HG03196 (cell line): ENCODE measurements around the gene PSD2.

Experiments used
- ATAC-seq: cut with Tn5 transposase; IDR thresholded peaks from one replicate; pipeline ENCODE4 v1.9.1; 2021; ENCODE audit not compliant: unreplicated experiment

PSD2 gene

DNA sequence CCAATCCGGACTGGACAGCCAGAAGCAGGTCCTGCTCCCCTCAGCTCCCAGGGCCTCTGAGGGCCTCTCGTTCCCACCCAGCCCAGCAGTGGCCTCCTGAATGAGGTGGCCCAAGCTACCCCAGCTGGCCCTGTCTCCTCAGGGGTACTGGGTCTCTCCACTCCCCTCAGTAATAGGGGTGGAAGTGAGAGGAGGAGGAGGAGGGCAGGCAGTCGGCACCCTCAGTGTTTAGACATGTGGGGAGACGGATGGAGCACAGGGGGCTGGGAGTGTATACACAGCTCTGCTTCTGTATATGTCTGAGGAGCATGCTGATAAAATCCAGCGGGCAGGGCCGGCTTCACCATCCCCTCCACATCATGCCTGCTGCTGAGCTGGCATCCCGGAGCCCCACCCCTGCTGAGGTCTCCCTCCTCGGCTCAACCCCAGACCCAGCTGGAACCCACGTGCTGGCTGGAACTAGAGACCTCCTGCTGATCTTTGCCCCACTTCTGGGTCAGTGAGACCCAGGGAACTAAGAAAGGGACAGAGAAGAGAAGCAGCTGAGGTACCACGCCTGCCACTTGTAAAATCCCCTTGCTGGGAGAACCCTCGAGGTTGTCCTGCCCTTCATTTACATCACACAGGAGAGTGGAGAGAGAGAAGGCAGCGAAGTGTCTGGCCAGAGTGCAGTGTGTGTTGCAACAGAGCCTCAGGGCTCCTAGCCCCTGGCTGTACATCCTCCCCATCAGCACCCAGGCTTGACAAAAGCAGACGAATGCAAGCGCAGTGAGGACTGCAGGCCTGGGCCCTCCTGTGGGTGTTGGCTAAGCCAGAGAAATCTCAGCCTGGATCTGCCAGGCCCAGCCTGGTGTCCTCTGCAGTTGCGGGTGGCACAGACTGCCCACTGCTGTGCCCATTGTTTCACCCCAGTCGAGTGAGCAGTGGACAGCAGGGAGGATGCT, 77.5 kb downstream of the PSD2 start:
- no peak for ATAC-seq

DNA sequence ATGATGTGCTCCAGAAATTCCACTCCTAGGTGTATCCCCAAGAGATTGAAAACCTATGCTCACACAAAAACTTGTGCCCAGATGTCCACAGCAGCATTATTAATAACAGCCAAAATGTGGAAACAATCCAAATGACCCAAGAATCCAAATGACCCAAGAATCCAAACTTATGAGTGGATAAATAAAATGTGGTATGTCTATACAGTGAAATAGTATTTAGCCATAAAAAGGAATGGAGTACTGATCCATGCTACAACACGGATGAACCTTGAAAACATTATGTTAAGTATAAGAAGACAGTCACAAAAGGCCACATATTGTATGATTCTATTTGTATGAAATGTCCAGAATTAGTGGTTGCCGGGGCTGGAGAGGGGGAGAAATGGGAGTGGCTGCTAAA, 80.3 kb downstream of the PSD2 start:
- no peak for ATAC-seq

DNA sequence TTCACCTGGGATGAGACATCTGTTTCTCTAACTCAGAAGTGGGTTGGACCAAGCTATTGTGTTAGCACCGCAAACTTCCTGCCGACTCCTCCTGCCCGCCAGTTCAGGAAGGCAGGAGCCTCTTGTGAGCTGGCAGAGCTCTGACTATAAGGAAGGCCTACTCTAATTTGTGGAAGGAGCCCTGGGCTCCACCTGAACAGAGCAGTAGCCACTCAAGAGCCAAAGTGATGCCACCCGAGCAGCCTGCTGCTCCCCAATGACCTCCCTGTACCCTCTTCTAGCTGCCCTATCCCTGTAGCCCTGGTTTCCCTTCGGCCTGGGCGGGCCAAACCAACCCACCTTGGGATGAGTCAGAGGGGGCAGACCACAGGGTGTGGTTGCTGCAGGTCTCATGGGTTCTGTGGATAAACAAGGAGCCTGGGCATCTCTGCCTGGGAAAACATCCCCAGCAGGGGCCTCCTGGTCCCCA, 81.6 kb downstream of the PSD2 start:
- ATAC-seq = no peak

DNA sequence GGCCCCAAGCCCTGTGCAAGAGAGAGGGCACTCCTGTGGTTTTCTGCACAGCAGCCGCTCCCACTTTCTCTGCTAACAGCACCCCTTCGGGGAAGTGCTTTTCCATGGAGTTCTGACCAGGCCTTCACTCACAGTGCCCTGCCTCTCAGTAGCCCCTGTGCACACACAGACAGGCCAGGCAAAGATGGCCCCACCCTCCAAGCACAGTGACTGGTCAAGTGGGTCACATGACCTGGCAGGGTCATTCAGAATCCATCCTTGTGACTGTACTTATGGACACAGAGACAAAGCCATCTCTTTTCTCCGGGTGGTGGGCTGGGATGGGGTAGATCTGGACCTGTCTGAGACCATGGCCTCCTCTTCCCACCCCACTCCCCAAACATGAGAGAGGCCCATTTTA, 82.5 kb downstream of the PSD2 start:
- ATAC-seq = no peak

DNA sequence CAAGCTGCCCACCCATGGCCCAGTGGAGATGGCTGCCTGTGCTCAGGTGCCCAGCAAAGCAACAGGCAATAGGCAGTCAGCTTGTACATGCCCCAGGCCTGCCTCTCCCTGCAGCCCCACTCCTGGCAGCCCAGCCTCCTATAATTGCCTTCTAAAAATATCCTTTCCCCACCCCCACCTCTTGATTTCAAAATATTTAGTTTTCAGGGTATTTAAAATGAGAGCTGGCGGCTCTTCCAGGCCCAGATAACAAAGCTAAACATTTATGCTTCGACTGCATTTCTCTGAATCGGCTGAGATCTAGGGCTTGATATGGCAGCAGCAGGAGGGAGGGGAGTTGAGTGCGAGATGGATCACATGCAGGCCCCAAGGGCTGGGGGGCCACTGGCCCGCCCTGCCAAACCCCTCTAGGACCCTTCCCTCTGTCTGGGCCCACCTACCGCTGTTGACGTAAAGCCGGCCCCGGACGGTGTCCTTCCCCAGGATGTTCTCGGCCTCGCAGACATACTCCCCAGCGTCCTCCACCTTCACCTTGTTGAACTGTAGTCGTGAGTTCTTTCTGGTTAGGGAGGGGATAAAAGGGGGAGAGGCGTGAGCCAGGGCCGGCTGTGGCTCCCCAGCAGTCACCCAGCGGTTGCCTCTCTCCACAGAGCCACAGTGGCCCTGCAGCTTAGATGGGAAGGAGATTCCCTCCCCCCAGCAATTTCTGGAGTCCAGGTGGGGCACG, 85.0 kb downstream of the PSD2 start:
- ATAC-seq = no peak

DNA sequence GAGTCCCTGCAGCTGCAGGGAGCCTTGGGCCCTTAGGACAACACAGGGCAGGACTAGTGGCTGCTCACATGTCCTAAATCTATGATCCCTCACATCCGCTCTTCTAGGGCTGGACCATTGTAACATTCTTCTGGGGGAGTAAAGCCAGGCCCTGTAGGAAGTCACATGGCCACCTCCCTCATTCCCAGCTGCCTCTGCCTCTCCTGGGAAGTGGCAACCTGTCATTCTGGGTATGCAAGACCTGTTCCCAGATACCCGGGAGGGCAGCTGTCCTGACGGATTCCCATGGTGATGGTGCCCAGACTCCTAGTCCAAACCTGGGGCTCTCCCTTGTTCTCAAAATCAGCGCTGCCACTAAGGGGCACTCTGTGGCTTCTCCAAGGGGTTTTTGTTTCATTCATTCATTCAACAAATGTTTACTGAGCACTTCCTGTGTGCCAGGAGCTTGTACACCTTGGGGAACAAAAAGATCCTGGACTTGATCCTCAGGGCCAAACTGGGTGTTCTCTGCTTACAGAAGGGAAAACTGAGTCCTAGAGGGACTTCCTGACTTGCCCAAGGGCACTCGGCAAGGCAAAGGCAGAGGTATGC, 85.6 kb downstream of the PSD2 start:
- no peak for ATAC-seq

DNA sequence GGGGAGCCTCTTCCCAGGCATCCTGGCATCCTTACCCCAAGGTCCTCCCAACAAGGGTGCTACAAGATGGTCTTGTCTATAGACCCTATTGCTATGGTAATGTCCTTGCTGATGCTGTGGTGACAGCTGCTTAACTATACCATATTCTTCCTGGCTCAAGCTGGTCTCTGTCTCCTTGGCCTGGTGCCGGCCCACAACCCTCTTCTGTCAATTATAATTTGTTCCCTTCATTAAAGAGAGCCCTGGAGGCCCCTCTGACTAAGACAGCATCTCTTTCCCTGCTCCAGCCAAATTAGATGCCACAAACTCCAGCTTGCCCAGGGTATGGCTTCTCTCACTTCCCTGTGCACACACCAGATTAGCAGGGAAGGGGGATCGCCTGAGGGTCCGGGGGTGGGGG, 86.7 kb downstream of the PSD2 start:
- no peak for ATAC-seq

DNA sequence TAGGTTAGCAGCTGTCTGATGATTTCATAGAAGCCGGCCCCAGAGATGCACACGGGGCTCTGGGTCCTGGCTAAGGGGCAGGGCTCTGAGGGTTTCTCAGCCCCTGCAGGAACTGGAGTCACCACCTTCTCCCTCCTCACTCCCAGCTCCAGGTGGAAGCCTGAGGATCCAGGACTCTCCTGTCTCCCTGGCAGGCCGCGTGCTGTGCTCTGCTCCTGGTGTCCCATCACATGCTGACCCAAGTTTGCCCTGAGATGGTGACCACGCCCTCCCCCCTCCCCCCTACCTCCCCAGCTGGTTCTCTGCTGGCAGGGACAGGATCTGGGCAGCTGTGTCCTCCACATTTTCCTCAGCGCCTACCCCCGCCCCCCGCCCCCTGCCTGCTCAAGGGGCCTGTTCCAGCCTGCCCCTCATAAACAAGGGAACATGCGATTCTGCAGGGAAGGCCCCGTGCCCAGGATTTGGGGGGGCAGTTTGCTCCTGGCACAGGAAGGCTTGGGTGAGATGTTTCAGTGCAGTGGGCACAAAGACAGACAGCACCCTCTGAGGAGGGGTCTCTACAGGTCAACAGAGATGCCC, 87.4 kb downstream of the PSD2 start:
- no peak for ATAC-seq

DNA sequence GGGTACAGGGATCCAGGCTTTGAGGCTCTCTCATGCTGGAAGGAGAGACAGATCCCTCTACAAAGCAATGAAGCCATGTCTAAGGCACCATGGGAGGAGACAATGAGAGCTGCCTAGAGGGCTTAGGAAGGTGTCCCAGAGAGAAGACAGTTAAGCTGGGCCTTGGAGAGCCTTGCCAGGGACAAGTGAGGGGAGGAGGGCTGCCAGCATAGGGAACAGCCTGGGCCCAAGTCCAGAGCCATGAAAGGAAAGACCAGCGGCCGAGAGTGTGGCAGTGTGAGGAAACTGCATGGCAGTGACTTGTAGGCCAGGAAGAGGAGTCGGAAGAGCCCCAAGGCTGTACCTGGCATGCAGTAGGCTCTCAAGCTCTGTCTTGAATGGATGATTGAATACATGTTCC, 88.5 kb downstream of the PSD2 start:
- no peak for ATAC-seq

DNA sequence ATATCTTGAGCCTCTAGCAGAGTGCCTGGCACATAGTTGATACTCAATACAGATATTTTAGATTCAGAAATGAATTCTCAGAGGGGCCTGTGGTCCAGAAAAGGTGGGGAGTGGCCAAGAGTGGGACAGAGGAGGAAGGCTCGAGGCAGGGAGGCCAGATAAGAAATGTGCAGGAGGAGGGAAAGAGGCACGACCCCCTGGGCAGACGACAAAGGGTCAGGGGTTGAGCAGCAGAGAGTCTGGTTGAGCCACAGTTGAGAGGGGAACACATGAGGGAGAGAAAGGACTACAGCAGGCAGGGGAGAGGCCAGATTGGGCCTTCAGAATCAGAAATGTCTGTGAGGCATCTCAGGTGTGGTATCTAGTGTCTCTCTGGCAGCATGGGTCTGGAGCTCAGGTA, 89.1 kb downstream of the PSD2 start:
- ATAC-seq = no peak

DNA sequence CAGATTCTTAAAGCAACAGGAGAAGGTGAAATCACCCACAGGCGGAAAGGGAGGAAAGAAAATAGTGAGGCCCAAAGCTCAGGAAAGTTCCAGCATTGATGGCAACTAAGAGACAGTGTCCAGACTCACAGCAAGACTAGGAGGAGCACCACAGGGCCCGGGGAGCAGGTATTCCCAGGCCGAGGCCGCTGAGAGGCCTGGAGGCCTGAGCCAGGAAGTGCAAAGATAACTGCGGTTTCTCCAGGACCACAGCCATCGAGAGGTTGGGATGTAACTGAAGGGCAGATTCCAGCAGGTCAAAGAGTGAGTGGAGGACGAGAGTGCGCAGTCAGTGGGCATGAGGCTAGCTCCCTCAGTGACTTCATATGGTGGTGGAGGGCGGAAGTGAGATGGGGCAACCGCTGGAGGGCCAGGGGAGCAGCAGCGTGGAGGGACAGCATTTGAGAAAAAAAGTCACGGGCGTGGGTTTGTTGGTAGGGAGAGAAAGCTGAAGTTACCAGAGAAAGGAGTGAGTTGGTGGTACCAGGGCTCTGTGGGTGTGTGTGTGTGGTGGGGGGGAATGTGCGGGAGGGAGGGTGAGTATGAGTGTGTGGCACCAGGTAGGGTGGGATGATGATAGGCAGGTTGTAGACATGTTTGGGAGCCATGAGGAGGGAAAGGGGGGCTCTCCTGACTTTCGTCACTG, 89.7 kb downstream of the PSD2 start:
- no peak for ATAC-seq

DNA sequence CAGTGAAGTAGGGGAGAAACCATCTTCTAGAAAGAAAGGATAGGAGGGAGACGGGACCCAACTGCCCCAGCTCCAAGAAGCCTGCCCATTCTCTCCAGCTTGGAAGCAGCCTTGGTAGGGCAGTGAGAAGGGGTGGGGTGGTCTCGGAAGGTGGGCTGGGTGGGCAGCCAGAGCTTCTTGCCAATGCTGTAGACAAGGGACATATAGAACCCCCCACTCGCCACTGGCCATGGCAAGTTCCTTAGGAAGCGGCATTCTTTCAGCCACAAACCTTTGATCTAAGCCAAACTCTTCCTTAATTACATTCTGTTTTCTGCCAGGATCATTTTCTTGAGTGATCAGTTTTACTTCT, 90.2 kb downstream of the PSD2 start:
- no peak for ATAC-seq

DNA sequence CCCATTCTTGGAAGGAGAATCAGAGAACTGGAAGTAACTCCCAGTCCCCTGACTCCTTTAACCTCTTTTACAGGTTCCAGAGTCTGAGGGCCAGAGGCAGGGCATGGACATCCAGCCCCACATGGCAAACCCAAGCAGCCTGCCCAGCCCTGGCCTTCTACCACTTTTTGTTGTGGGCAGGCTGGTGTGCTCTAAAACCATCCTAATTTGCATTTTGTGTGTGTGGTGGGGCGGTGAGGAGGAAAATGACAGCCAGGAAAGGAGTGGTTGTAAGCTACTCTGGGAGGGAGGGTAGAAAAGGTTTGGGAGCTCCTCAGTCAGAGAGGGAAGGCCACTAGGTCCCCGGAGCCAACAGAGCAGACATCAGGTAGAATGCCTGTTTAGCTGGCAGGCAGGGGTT, 90.6 kb downstream of the PSD2 start:
- ATAC-seq = no peak

DNA sequence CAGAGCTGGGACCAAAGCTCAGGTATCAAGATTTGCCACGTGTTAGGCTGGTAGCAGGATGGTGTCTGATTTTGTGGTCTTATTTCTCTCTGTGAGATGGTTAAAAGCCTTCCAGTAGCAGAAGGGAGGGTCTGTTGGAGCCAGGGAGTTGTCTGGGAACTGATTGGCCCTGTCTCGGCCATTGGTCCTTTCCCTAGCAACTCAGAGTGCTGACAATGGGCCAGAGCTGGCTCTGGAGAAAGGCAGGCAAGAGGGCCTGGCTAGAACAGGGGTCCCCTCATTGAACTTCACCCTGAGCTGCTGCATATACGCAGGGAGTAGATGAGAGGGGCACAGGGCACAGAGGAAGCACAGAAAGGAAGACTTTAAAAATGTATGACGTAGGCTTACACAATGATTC, 92.8 kb downstream of the PSD2 start:
- no peak for ATAC-seq

DNA sequence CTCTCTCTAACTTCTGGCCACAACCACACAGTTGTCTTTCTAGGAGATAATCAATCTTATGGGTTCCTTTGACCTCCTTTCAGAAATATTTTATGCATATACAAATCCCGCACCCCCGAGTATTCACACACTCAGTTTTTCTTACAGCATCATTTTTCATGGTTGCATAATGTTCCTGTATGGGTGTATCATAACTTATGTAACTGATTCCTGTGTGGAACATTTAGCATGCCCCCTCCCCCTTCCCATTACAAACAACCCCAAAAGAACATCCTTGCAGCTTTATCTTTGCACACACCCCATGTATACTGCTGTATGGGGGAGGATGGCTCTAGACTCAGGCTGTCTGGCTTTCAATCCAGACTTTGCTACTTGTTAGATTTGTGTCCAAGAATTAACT, 93.8 kb downstream of the PSD2 start:
- no peak for ATAC-seq

DNA sequence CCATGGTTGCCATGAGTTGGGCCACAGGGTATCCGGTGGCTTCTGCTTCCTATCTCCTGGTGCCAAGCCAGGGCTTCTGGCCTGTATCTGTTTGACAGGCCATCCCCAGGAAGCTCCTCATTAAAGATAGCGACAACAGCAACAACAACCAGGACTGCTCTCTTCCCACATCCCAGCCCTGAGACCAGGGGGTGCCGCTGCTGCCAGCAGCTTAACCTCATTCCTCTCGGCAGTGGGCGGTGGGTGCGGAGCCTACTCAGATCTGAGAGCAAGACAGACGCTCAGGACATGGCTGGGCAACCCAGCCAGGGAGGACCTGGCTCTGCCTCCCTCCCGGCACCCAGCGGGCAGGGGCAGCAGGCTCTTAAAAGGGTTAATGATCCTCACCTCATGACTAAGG, 98.3 kb downstream of the PSD2 start:
- no peak for ATAC-seq
